Mammary epithelial cell (primary cell): ENCODE data around the gene TASP1.

Experiments
- CTCF ChIP-seq, 2 donors: IDR thresholded peaks in 1 of 2; conservative IDR thresholded peaks in 1 of 2; 2 replicates each; pipeline ENCODE4 v1.5.1; 2011 to 2012; ENCODE audit warnings: inconsistent platforms in 2 of 2, low read length in 2 of 2, mild to moderate bottlenecking in 2 of 2, control low read depth in 1 of 2, low read depth in 1 of 2; ENCODE audit not compliant: insufficient read depth in 1 of 2; ENCODE audit errors: extremely low read depth in 1 of 2
- EZH2 ChIP-seq: IDR thresholded peaks from 2 replicates; pipeline ENCODE4 v1.6.1; 2012; ENCODE audit warnings: low read length, inconsistent platforms, borderline replicate concordance

GRCh38 chr20:13535627-13536026 lies 103.1 kb downstream of the TASP1 start:
- TF ChIP-seq EZH2 (no peak), CTCF (conservative IDR thresholded peaks at IDR 0.05 in 1 of 2, IDR thresholded peaks at IDR 0.05 in 1 of 2; ENCODE audit: extremely low read depth in 1 of 2, insufficient read depth in 1 of 2, low read depth in 1 of 2, low read length in 2 of 2) (no peak)
